Adrenal gland (tissue), 12 donors: ENCODE measurements around the gene HNRNPA3. TPM values are rescaled to one million over a fixed set of nuclear protein-coding genes. Genes with fewer than 3 reads are reported as not detected.

Experiments
- DNase-seq, 7 donors: peaks; one replicate each; pipeline ENCODE4 v3.0.0-alpha.2; 2019 to 2020
- H3K27ac ChIP-seq, 5 donors: fragments of 200-600 bp; sonication (generic) in 4 of 5; 1 replicate in 3 of 5; 2 replicates in 2 of 5; pipeline versions ENCODE4 v1.5.1 to v1.8.0; 2016 to 2020; ENCODE audit warnings: mild to moderate bottlenecking in 1 of 5
- H3K27me3 ChIP-seq: fragments of 200-600 bp; 2 replicates; pipeline ENCODE4 v1.8.0; 2021
- H3K36me3 ChIP-seq, 2 donors: fragments of 200-600 bp; replicated peaks in 1 of 2; 1 replicate in 1 of 2; 2 replicates in 1 of 2; pipeline versions ENCODE4 v1.5.1 to v1.8.0; 2018 to 2022
- H3K4me1 ChIP-seq, 2 donors: fragments of 200-600 bp; replicated peaks in 1 of 2; 1 replicate in 1 of 2; 2 replicates in 1 of 2; pipeline versions ENCODE4 v1.5.1 to v1.8.0; 2018 to 2021
- H3K4me3 ChIP-seq, 4 donors: fragments of 200-600 bp; sonication (generic) in 3 of 4; one replicate each; pipeline ENCODE4 v1.5.1; 2016 to 2018
- H3K9me3 ChIP-seq, 3 donors: fragments of 200-600 bp; sonication (generic) in 1 of 3; replicated peaks in 1 of 3; 1 replicate in 2 of 3; 2 replicates in 1 of 3; pipeline versions ENCODE4 v1.5.1 to v1.8.0; 2016 to 2021
- CTCF ChIP-seq, 6 experiments: fragments of 450-650 bp in 4 of 6; fragments of 200-600 bp in 2 of 6; sonication (generic) in 1 of 6; IDR thresholded peaks; 1 replicate in 5 of 6; 2 replicates in 1 of 6; pipeline versions ENCODE4 v1.5.1 to v1.8.0; 2016 to 2021; ENCODE audit warnings: antibody characterized with exemption in 6 of 6, mild to moderate bottlenecking in 2 of 6, moderate library complexity in 1 of 6
- POLR2A ChIP-seq, 2 donors: fragments of 450-650 bp; IDR thresholded peaks; one replicate each; pipeline ENCODE4 v1.6.1; 2017; ENCODE audit warnings: antibody characterized with exemption in 2 of 2, mild to moderate bottlenecking in 2 of 2, moderate library complexity in 1 of 2
- WGBS, 4 donors: extraction: QIAGEN DNeasy Blood & Tissue Kit in 2 of 4; methylation state at CpG; one replicate each; pipeline versions ENCODE4 v1.1.5 to v1.1.7; 2013 to 2017; 5-methylcytosine and 5-hydroxymethylcytosine counted together
- intact Hi-C, 2 donors: fragments of 100-400 bp; cut with DNase I; formaldehyde crosslinking; loops; one replicate each; pipeline versions ENCODE4 v1.14.1 to v1.15.0; 2022 to 2023
- polyA plus RNA-seq, 3 donors: library from polyadenylated mRNA; stranded (reverse); fragments of 200-250 nt in 2 of 3; fragments of 350-450 nt in 1 of 3; fragmentation: Illumina TruSeq in 1 of 3; extraction: RNeasy Lipid Tissue Mini Kit (QIAGEN cat#74804) in 1 of 3; gene quantifications; one replicate each; pipeline ENCODE4 v1.2.3, GENCODE V29; 2013 to 2014
- total RNA-seq, 9 donors: library from RNA; depleted of rRNA in 4 of 9; stranded (reverse); fragments of >200 nt in 4 of 9; fragments of 120-200 nt in 1 of 9; fragmentation: NEBNext Ultra II Directional in 1 of 9; extraction: Animal tissue kit (Norgen Biotek cat#: 25700) in 1 of 9; gene quantifications; one replicate each; pipeline versions ENCODE4 v1.1.0 to v1.2.4, GENCODE V29; 2013 to 2023
- donor health status: healthy with polysubstance abuse.
- donor health status: Bipolar disorder and iron deficiency.
- donor health status: DM: yes; HTN: yes; CAD: no.
- donor health status: DM: no; HTN: no; CAD: no.
- donor health status: DM: no; HTN: no; CAD: no.
- donor health status: DM: yes; HTN: yes; CAD: no.

The HNRNPA3 gene
- total and polyA plus RNA-seq, 12 donors = 22.6 to 223 (median 107) TPM

GRCh38 chr2:177237932-177238331 is 25.3 kb downstream of the HNRNPA3 start:
- intact Hi-C loops = no loop called here
- Histone ChIP-seq H3K4me1 (peaks cover 60 to 82% of the 10 kb centered on the region in 2 donors), H3K27ac (no peak overlapping the region)

GRCh38 chr2:177239053-177239452 is 26.5 kb downstream of the HNRNPA3 start:
- H3K36me3 ChIP-seq = peaks cover 0 to 5% of the 10 kb centered on the region in 2 donors
- H3K27me3 ChIP-seq = no peaks in the 10 kb centered on the region
- H3K9me3 ChIP-seq = no peaks in the 10 kb centered on the region
- peak overlapping the region in 4 of 5 donors; percentile 18 to 88 (median 81) for H3K27ac ChIP-seq
- intact Hi-C loops = no loop called here
- H3K4me1 ChIP-seq = peaks cover 72 to 85% of the 10 kb centered on the region in 2 donors
- TF ChIP-seq CTCF (IDR thresholded peaks at IDR 0.05) = no peak
- no peak for TF ChIP-seq POLR2A (IDR thresholded peaks at IDR 0.05)
- no peak for DNase-seq
- 74 to 84% (median 79%) methylated on average over 6 of the region's 6 CpGs for WGBS, 4 donors
- H3K4me3 ChIP-seq = peak overlapping the region in 1 of 4 donors; percentile 4

More at GRCh38 chr2:177237932-177238331, 25.3 kb downstream of the HNRNPA3 start:
- DNase-seq = no peak
- Histone ChIP-seq H3K27me3 (no peaks in the 10 kb centered on the region), H3K9me3 (no peaks in the 10 kb centered on the region), H3K4me3 (no peak overlapping the region), H3K36me3 (peaks cover 0 to 15% of the 10 kb centered on the region in 2 donors)
- TF ChIP-seq POLR2A (IDR thresholded peaks at IDR 0.05) (no peak), CTCF (IDR thresholded peaks at IDR 0.05) (no peak)
- 66 to 80% (median 68%) methylated on average over 2 of the region's 2 CpGs for WGBS, 4 donors

GRCh38 chr2:177239932-177240630 is 27.5 kb downstream of the HNRNPA3 start:
- Histone ChIP-seq H3K27ac (peak overlapping the region; percentile 80 to 92 (median 88)), H3K36me3 (no peaks in the 10 kb centered on the region), H3K4me3 (peak overlapping the region in 1 of 4 donors; percentile 4), H3K4me1 (peaks cover 73 to 94% of the 10 kb centered on the region in 2 donors), H3K9me3 (no peaks in the 10 kb centered on the region), H3K27me3 (no peaks in the 10 kb centered on the region)
- 10 to 15% (median 13%) methylated on average over 5 of the region's 5 CpGs for WGBS, 4 donors
- peak; percentile 51 to 82 (median 65) for DNase-seq
- intact Hi-C loops = no loop called here
- no peak for TF ChIP-seq CTCF (IDR thresholded peaks at IDR 0.05)
- TF ChIP-seq POLR2A (IDR thresholded peaks at IDR 0.05) = peak in 1 of 2 donors; percentile 64

- Histone ChIP-seq H3K9me3 (no peaks in the 10 kb centered on the region), H3K27ac (peak overlapping the region; percentile 80 to 92 (median 88)), H3K27me3 (no peaks in the 10 kb centered on the region), H3K4me3 (peak overlapping the region in 1 of 4 donors; percentile 34), H3K36me3 (no peaks in the 10 kb centered on the region), H3K4me1 (peaks cover 74 to 94% of the 10 kb centered on the region in 2 donors)
- intact Hi-C loops = no loop called here
- DNase-seq = no peak
- WGBS, 4 donors = 17 to 29% (median 25%) methylated on average over 1 of the region's 1 CpG
- TF ChIP-seq CTCF (IDR thresholded peaks at IDR 0.05) (no peak), POLR2A (IDR thresholded peaks at IDR 0.05) (no peak)
Observed at GRCh38 chr2:177241711-177242120, 29.1 kb downstream of the HNRNPA3 start.
